ENCODE results near the gene USP40.

USP40 gene

GRCh38 chr2:233442028-233442310 lies 124.6 kb downstream of the USP40 start:
- no peak for DNase-seq

DNA sequence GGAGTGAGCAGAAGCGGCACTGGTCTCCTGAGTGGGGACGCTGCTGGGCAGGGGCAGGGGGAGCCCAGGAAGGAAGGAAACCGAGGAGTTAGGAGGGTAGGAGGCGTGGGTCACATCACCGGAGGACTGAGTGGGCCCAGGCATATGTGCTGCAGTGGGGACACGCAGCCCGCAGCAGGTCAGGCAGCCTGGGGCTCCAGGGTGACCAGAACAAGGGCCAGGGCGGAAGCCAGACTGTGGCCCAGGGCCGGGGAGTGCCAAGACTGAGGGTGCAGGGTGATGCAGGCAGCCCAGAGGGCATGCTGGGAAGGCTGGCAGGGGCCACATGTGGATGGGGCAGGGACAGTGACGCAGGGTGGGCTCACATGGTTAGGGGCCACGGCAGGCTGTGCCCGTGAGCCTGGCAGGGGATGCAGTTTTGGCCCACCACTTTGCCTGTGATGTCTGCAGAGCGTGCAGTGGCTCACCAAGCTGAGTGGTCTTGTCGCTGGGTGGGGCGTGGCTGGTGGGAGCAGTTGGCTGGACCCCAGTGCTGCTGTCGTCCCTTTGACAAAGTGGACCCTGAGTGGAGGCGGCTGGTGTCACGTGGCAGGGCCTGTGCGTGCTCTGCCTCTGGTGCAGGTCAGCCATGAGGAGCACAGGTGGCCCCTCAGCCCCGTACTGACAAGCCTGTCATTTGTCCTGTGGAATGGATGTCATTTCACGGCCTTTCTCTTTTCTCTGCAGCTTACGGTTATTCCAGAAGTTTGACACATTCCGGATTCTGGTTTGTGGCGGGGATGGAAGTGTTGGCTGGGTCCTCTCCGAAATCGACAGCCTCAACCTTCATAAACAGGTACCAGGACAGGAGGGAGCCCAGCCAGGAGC lies 125.2 kb downstream of the USP40 start:
- DNase-seq: no peak

- DNase-seq: no peak
These were observed 125.9 kb downstream of the USP40 start for GRCh38 chr2:233440714-233441113.

GRCh38 chr2:233440314-233440713 lies 126.3 kb downstream of the USP40 start:
- no peak for DNase-seq

- DNase-seq: no peak
These were observed 127.4 kb downstream of the USP40 start for GRCh38 chr2:233439191-233439590.

DNA sequence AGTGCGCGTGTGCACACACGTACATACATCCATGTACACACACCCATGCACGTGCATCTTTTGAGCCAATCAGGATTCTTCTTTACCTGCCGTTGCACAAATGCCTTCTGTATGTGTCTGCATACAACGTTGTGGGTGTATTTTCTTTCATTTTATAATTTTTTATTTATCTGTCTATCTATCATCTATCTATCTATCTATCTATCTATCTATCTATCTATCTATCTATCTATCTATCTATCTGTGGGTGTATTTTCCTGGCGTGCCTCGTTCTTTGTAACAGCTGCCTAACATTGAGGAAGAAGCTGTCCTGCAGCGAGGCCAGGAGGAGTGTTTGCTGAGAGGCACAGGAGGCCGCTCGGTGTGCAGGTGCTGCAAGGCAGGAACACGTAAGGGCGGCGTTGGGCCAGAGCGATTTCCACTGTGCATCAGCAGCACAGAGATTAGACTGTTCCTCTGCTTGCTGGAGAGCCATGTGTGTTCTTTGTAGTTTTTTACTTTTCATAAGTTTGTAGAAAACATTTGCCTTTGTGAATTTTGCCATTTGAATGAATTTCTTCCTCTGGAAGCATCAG lies 127.9 kb downstream of the USP40 start:
- DNase-seq: no peak

DNA sequence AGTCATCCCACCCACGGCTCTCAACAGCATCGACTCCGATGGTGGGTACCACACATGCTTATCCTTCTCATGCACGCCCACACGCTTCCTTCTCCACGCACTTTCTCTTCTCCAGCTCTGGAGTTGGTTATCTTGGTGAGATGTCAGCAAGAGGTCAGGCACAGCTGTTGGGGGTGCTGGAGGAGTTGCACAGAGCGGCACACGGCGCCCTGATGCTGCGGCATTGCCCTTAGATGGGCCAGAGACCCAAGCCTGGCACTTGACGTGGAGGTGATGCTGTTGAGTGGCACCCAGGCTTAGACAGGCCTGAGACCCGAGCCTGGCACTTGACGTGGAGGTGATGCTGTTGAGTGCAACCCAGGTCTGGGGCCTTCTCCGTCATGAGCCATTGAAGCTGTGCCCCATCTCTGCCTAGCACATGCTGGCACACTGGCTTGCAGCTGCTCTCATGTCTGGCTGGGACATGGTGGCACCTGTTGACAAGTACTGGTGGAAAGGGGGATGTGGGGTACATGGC lies 129.1 kb downstream of the USP40 start:
- no peak for DNase-seq

DNA sequence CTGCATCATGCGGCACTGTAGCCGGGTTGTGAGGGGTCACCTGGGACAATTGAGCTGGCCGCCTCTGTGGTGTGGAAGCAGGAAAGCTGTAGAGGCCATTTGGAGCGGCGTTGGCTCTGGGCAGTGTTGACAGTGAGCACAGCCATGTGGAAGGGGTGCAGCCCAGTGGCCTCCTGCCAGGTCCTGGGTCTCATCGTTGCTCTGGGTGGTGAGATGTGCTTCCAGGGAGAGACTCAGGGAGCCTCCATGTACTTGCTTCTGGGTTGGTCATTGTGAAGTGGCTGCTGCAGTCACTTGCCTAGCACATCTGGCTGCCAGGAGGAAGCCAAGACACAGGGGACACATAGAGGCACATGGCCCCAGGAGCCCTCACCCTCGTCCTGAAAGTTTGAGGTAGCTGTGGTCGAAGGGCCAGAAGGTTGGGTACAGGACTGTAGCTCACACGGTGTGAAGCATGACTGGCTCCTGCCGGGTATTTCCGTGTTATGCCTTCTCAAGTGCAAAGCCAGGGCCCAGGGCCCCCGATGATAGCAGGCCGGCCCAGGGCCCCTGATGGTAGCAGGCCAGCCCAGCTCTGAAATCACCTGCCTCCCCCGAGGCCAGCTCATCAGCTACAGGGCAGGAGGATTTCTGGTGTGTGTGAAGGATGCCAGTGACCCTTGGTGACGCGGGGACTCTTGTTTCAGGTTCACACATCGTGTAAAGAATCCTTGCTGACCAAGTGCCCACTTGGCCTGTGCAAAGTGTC lies 129.7 kb downstream of the USP40 start:
- no peak for DNase-seq

GRCh38 chr2:233436191-233436581 lies 130.4 kb downstream of the USP40 start:
- no peak for DNase-seq

GRCh38 chr2:233435436-233436190 lies 131.0 kb downstream of the USP40 start:
- no peak for DNase-seq

DNA sequence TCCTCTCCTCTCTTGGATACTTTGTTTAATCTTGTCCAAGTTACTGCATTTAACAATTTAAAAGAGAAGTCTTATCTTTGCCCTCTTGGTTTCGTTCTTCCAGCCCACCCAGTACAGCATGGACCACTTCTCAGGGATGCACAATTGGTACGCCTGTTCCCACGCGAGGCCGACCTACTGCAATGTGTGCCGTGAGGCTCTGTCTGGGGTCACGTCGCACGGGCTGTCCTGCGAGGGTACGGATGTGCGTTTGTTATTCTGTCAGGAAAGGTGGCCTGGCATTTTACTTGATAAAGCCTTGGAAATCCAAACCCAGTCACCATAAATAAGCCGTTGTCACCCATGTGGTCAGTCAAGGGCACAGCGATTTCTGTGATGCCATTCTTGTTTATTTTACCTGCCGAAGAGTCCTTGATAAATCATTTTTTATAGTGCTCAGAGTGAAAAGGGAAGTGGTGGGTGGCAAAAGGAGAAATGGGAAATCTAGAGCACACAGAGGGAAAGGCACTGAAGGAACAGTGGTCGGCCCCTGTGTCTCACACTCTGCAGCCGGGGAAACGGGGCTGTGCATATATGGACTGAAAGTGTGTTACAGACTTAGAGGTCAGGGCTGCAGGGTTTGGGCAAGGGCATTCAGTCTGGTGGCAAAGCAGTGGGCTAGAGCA lies 131.8 kb downstream of the USP40 start:
- no peak for DNase-seq

DNA sequence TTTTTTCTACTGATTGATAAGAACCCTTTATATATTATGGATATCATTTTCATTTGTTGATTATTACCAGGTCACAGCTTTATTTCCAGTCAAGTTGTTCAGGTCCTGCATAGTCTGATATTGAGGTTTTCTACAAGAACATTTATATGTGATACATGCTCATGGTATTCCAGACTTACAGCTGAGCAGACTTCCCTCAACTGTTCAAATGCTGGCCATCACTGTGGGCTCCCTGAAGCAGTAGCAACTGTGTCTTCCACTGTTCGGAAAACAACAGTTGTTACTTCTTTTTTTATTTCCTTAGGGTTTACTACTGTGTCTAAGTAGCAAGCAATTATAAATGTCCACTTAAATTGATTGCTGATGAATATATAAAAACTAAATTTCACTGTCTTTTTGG lies 132.8 kb downstream of the USP40 start:
- no peak for DNase-seq

GRCh38 chr2:233433029-233433428 lies 133.6 kb downstream of the USP40 start:
- no peak for DNase-seq

GRCh38 chr2:233430651-233431050 lies 135.9 kb downstream of the USP40 start:
- DNase-seq: no peak

DNA sequence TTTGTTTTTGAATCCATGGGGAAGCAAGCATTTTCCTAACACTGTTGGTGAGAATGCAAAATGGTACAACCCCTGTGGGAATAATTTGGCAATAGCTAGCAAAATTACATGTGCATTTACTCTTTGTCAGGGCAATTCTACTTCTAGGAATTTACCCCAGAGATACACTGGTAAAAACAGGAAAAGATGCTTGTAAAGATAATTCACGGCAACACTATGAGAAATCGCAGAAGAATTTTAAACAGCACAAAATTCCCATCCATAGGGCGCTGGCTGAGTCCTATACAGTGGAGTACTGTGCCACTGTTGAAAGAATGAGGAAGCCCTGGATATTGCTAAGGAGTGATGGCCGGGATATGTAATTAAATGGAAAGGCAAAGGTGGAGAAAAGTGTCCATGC lies 136.5 kb downstream of the USP40 start:
- no peak for DNase-seq

- DNase-seq: no peak
These were observed 137.2 kb downstream of the USP40 start for GRCh38 chr2:233429175-233429897.

DNA sequence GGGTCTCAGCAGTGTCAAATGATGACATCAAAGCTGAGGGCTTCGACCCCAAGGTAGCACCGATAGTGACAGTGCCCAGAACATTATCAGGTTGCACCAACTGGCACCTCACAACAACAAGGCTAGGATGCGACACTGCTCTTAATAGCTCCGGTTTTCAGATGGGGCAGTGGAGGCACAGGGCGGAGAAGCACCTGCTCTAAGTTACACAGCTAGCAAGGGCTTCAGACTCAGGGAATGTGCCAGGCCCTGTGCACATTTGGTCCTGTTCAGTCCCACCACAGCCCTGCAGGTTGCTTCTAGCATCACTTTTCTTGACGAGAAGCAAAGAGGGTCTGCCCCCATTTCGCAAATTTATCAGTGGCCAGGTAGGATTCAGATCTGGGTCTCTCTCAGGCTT lies 138.1 kb downstream of the USP40 start:
- no peak for DNase-seq

- DNase-seq: no peak
These were observed 138.6 kb downstream of the USP40 start for GRCh38 chr2:233428008-233428407.

DNA sequence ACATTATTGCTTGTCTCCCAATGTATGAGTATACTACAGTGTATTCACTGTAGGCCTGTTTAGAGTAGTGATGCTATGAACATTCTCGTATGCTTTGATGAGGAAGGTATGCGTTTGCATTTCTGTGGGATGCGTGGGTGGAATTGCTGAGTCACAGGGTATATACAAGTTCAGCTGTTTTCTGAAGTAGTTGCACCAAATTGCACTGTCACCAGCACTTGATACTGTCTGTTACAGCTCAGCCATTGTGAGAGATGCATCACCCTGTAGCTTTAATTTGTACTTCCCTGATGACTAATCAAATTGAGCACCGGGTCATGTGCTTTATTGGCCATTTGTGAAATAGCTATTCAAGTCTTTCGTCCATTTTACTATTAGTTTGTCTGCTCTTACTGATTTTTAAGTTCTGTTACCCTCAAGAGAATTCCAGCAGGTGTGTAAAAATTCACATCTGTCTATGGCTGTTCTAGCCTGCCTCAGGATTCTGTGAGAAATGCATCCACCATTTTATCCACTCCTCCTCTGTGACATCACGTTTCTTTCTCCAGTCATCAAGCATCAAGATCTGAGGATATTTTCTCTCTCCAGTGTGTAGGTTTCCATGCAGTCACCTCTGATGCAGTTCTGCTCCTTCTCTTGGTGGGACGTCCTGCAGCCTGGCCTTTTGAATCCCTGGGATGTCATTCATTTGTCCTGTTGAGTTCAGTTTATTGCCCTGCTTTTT lies 139.8 kb downstream of the USP40 start:
- no peak for DNase-seq

All from activated effector memory CD4-positive, alpha-beta T cell treated with Interleukin-2 at 50 U/mL for 16 hours (primary cell).